ENCODE measurements around the gene AP3B1.

Gene AP3B1

GRCh38 chr5:78162253-78162862, 132.1 kb downstream of the AP3B1 start:
- DNase-seq (ENCODE audit: low read depth in 3 of 3): no peak

GRCh38 chr5:78157001-78157400, 137.5 kb downstream of the AP3B1 start:
- DNase-seq (ENCODE audit: low read depth in 3 of 3): no peak

GRCh38 chr5:78151594-78152271, 142.8 kb downstream of the AP3B1 start:
- DNase-seq (ENCODE audit: low read depth in 3 of 3): no peak

- DNase-seq (ENCODE audit: low read depth in 3 of 3): no peak
Observed at GRCh38 chr5:78137290-78137689, 157.2 kb downstream of the AP3B1 start.

- DNase-seq (ENCODE audit: low read depth in 3 of 3): no peak
Observed at GRCh38 chr5:78133423-78133822, 161.1 kb downstream of the AP3B1 start.

- no peak for DNase-seq (ENCODE audit: low read depth in 3 of 3)
Observed at GRCh38 chr5:78132507-78132906, 162.0 kb downstream of the AP3B1 start.

- DNase-seq (ENCODE audit: low read depth in 3 of 3): no peak
Observed at GRCh38 chr5:78129597-78129996, 164.9 kb downstream of the AP3B1 start.

GRCh38 chr5:78127875-78128274, 166.6 kb downstream of the AP3B1 start:
- DNase-seq (ENCODE audit: low read depth in 3 of 3): no peak

- DNase-seq (ENCODE audit: low read depth in 3 of 3): no peak
Observed at GRCh38 chr5:78126536-78126935, 168.0 kb downstream of the AP3B1 start.

- DNase-seq (ENCODE audit: low read depth in 3 of 3): no peak
Observed at GRCh38 chr5:78116167-78116566, 178.3 kb downstream of the AP3B1 start.

- DNase-seq (ENCODE audit: low read depth in 3 of 3): no peak
Observed at GRCh38 chr5:78113689-78114264, 180.7 kb downstream of the AP3B1 start.

GRCh38 chr5:78112931-78113330, 181.6 kb downstream of the AP3B1 start:
- DNase-seq (ENCODE audit: low read depth in 3 of 3): no peak

GRCh38 chr5:78109891-78110324, 184.6 kb downstream of the AP3B1 start:
- no peak for DNase-seq (ENCODE audit: low read depth in 3 of 3)

GRCh38 chr5:78108564-78108963, 185.9 kb downstream of the AP3B1 start:
- DNase-seq (ENCODE audit: low read depth in 3 of 3): no peak

GRCh38 chr5:78103232-78103918, 191.1 kb downstream of the AP3B1 start:
- DNase-seq (ENCODE audit: low read depth in 3 of 3): no peak

- DNase-seq (ENCODE audit: low read depth in 3 of 3): no peak
Observed at GRCh38 chr5:78102500-78102899, 192.0 kb downstream of the AP3B1 start.

- no peak for DNase-seq (ENCODE audit: low read depth in 3 of 3)
Observed at GRCh38 chr5:78095125-78095524, 199.4 kb downstream of the AP3B1 start.

GRCh38 chr5:78090002-78090401, 204.5 kb downstream of the AP3B1 start:
- no peak for DNase-seq (ENCODE audit: low read depth in 3 of 3)

GRCh38 chr5:78078858-78079257, 215.6 kb downstream of the AP3B1 start:
- DNase-seq (ENCODE audit: low read depth in 3 of 3): no peak

GRCh38 chr5:78077369-78078068, 217.0 kb downstream of the AP3B1 start:
- no peak for DNase-seq (ENCODE audit: low read depth in 3 of 3)

GRCh38 chr5:78076351-78076750, 218.1 kb downstream of the AP3B1 start:
- DNase-seq (ENCODE audit: low read depth in 3 of 3): no peak

GRCh38 chr5:78075301-78075700, 219.2 kb downstream of the AP3B1 start:
- DNase-seq (ENCODE audit: low read depth in 3 of 3): no peak
